ENCODE results near the gene RNF149. TPM values are rescaled to one million over a fixed set of nuclear protein-coding genes. Genes with fewer than 3 reads are reported as not detected.

The RNF149 gene
- total RNA-seq, 1 experiment from 2014 or later, result 40.2 TPM

GRCh38 chr2:101357376-101357775, 48.9 kb upstream of the RNF149 start (continued):
- TF ChIP-seq CTCF (IDR thresholded peaks at IDR 0.05 in 2 of 3, conservative IDR thresholded peaks at IDR 0.05 in 1 of 3; ENCODE audit: borderline replicate concordance in 1 of 3, insufficient read depth in 1 of 3, low read depth in 2 of 3, low read length in 2 of 3) (no peak), YY1 (IDR thresholded peaks at IDR 0.05; ENCODE audit: extremely low read depth, insufficient replicate concordance, low read depth, low read length) (no peak), TCF7L2 (IDR thresholded peaks at IDR 0.05; ENCODE audit: borderline replicate concordance, extremely low read depth, insufficient read depth, insufficient read length) (no peak), CEBPB (IDR thresholded peaks at IDR 0.05; ENCODE audit: low read depth) (no peak)

GRCh38 chr2:101356521-101356920, 48.0 kb upstream of the RNF149 start:
- H3K4me1 ChIP-seq (ENCODE audit: control insufficient read depth in 1 of 2, insufficient read depth in 2 of 2, low read length in 2 of 2), result peaks cover 35 to 50% of the 10 kb centered on the region in 2 experiments

More at GRCh38 chr2:101356521-101356920, 48.0 kb upstream of the RNF149 start:
- POLR2A ChIA-PET, result no interaction called here
- RAD21 ChIA-PET (ENCODE audit: low non-redundant PET in 1 of 2, low total read pairs in 2 of 2, uncharacterized antibody in 2 of 2, unreplicated experiment in 2 of 2), result no interaction called here
- Histone ChIP-seq H3K4me3 (replicated peaks in 1 of 2; ENCODE audit: low read depth in 1 of 2, low read length in 2 of 2) (no peak overlapping the region), H3K27ac (ENCODE audit: low read depth, low read length) (no peak overlapping the region), H3K79me2 (ENCODE audit: insufficient read depth, low read length) (no peaks in the 10 kb centered on the region), H3K9me3 (ENCODE audit: control insufficient read depth in 1 of 2, insufficient read depth in 1 of 2, low read depth in 1 of 2, low read length in 2 of 2) (no peaks in the 10 kb centered on the region), H3K9ac (ENCODE audit: low read length) (no peak overlapping the region), H3K27me3 (ENCODE audit: insufficient read depth, low read length) (no peaks in the 10 kb centered on the region), H3K4me2 (ENCODE audit: low read length) (peak overlapping the region; percentile 38; the same call in 1 of the 2 replicates), H3K9me2 (ENCODE audit: insufficient read depth) (no peaks in the 10 kb centered on the region), H4K20me1 (ENCODE audit: insufficient read depth) (no peaks in the 10 kb centered on the region), H3K36me3 (ENCODE audit: control insufficient read depth in 1 of 2, insufficient read depth in 2 of 2, low read length in 2 of 2) (no peaks in the 10 kb centered on the region), H2AFZ (ENCODE audit: low read depth, low read length, poor library complexity, severe bottlenecking) (no peak overlapping the region)
- intact Hi-C loops (cut with micrococcal nuclease), result no loop called here
- BruUV-seq (replicated peaks), result no TSS peak
- TF ChIP-seq SIN3A (IDR thresholded peaks at IDR 0.05; ENCODE audit: low read depth) (no peak), FOSL1 (IDR thresholded peaks at IDR 0.05; ENCODE audit: low read depth) (no peak), MAX (IDR thresholded peaks at IDR 0.05) (no peak), EZH2phosphoT487 (IDR thresholded peaks at IDR 0.05; ENCODE audit: borderline replicate concordance) (no peak), JUND (IDR thresholded peaks at IDR 0.05) (no peak), ZBTB33 (IDR thresholded peaks at IDR 0.05; ENCODE audit: extremely low read depth, insufficient replicate concordance, low read length) (no peak), ELF1 (IDR thresholded peaks at IDR 0.05; ENCODE audit: borderline replicate concordance, low read depth) (no peak), CTCF (IDR thresholded peaks at IDR 0.05 in 2 of 3, conservative IDR thresholded peaks at IDR 0.05 in 1 of 3; ENCODE audit: borderline replicate concordance in 1 of 3, insufficient read depth in 1 of 3, low read depth in 2 of 3, low read length in 2 of 3) (no peak), CEBPB (IDR thresholded peaks at IDR 0.05; ENCODE audit: low read depth) (no peak), RAD21 (IDR thresholded peaks at IDR 0.05; ENCODE audit: low read depth) (no peak), EGR1 (IDR thresholded peaks at IDR 0.05; ENCODE audit: low read depth) (no peak), POLR2AphosphoS5 (IDR thresholded peaks at IDR 0.05; ENCODE audit: low read depth, low read length) (no peak), SRF (IDR thresholded peaks at IDR 0.05; ENCODE audit: low read depth) (no peak)
- CTCF ChIA-PET, result no interaction called here
- ATAC-seq, result no peak
- no peak for DNase-seq (ENCODE audit: low read depth, low spot score)

All from HCT116 (cell line).